GM19372 (cell line): ENCODE measurements around the gene SORBS2.

Experiments used
- ATAC-seq: cut with Tn5 transposase; IDR thresholded peaks from one replicate; pipeline ENCODE4 v1.9.1; 2021; ENCODE audit warnings: mild to moderate bottlenecking, low read depth, moderate library complexity; ENCODE audit not compliant: unreplicated experiment

The SORBS2 gene

GRCh38 chr4:185742766-185743165 lies 69.2 kb downstream of the SORBS2 start:
- ATAC-seq = no peak

GRCh38 chr4:185741795-185742194 lies 70.2 kb downstream of the SORBS2 start:
- ATAC-seq = no peak

GRCh38 chr4:185740471-185740873 lies 71.5 kb downstream of the SORBS2 start:
- ATAC-seq = no peak

GRCh38 chr4:185738820-185739219 lies 73.2 kb downstream of the SORBS2 start:
- no peak for ATAC-seq

- no peak for ATAC-seq
Measured at GRCh38 chr4:185738038-185738552, 73.9 kb downstream of the SORBS2 start.

- ATAC-seq = no peak
Measured at GRCh38 chr4:185737489-185738037, 74.4 kb downstream of the SORBS2 start.

GRCh38 chr4:185736882-185737281 lies 75.1 kb downstream of the SORBS2 start:
- ATAC-seq = no peak

GRCh38 chr4:185735866-185736400 lies 76.1 kb downstream of the SORBS2 start:
- no peak for ATAC-seq

GRCh38 chr4:185734930-185735329 lies 77.1 kb downstream of the SORBS2 start:
- no peak for ATAC-seq

- ATAC-seq = peak; percentile 55
Measured at GRCh38 chr4:185734214-185734613, 77.8 kb downstream of the SORBS2 start.

- peak; percentile 56 for ATAC-seq
Measured at GRCh38 chr4:185730849-185731608, 81.0 kb downstream of the SORBS2 start.

- ATAC-seq = no peak
Measured at GRCh38 chr4:185730387-185730786, 81.6 kb downstream of the SORBS2 start.

GRCh38 chr4:185729391-185729804 lies 82.6 kb downstream of the SORBS2 start:
- ATAC-seq = no peak

- no peak for ATAC-seq
Measured at GRCh38 chr4:185728893-185729292, 83.1 kb downstream of the SORBS2 start.

- no peak for ATAC-seq
Measured at GRCh38 chr4:185726931-185727330, 85.1 kb downstream of the SORBS2 start.

GRCh38 chr4:185723631-185724260 lies 88.2 kb downstream of the SORBS2 start:
- no peak for ATAC-seq

GRCh38 chr4:185722029-185722316 lies 90.0 kb downstream of the SORBS2 start:
- no peak for ATAC-seq

- no peak for ATAC-seq
Measured at GRCh38 chr4:185721190-185722028, 90.6 kb downstream of the SORBS2 start.

GRCh38 chr4:185719500-185719858 lies 92.5 kb downstream of the SORBS2 start:
- no peak for ATAC-seq

GRCh38 chr4:185718578-185719499 lies 93.2 kb downstream of the SORBS2 start:
- ATAC-seq = no peak
